DOHH2 (cell line): ENCODE results near the gene LRCH1.

Experiments
- EZH2phosphoT487 ChIP-seq: fragments of 200-600 bp; sonication (generic); IDR thresholded peaks from 2 replicates; pipeline ENCODE4 v1.6.1; 2017; ENCODE audit warnings: borderline replicate concordance, mild to moderate bottlenecking, antibody characterized with exemption, low read length, moderate library complexity, mixed read lengths
- TF ChIP-seq, protein P1 (sequence below): fragments of 200-600 bp; sonication (generic); IDR thresholded peaks from one replicate; pipeline ENCODE4 v1.5.1; 2014; ENCODE audit warnings: antibody characterized with exemption, mild to moderate bottlenecking, low read depth, low read length; ENCODE audit not compliant: poor library complexity, severe bottlenecking

DNA sequence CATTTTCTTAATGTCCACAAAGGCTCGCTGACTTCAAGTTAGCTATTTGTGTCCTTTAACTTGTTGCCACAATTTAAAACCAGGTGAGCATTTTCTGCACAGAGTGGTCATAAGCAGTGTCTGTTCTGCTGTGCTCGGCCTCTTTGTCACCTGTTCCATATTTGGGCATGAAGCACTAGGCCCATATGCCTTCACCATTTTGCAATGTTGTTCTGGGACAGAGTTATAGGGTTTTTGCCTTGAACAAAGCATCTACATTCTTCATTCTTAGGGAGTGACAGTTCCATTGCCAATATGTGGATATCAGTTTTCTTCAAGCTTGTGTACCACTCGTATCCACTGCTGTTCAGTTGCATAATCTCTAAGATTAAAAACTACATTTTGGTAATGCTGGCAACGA is 56.1 kb downstream of the LRCH1 start:
- no peak for TF ChIP-seq EZH2phosphoT487
- TF ChIP-seq, protein P1, sequence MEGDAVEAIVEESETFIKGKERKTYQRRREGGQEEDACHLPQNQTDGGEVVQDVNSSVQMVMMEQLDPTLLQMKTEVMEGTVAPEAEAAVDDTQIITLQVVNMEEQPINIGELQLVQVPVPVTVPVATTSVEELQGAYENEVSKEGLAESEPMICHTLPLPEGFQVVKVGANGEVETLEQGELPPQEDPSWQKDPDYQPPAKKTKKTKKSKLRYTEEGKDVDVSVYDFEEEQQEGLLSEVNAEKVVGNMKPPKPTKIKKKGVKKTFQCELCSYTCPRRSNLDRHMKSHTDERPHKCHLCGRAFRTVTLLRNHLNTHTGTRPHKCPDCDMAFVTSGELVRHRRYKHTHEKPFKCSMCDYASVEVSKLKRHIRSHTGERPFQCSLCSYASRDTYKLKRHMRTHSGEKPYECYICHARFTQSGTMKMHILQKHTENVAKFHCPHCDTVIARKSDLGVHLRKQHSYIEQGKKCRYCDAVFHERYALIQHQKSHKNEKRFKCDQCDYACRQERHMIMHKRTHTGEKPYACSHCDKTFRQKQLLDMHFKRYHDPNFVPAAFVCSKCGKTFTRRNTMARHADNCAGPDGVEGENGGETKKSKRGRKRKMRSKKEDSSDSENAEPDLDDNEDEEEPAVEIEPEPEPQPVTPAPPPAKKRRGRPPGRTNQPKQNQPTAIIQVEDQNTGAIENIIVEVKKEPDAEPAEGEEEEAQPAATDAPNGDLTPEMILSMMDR, result no peak
